ENCODE results near the gene TNS2.

DNA sequence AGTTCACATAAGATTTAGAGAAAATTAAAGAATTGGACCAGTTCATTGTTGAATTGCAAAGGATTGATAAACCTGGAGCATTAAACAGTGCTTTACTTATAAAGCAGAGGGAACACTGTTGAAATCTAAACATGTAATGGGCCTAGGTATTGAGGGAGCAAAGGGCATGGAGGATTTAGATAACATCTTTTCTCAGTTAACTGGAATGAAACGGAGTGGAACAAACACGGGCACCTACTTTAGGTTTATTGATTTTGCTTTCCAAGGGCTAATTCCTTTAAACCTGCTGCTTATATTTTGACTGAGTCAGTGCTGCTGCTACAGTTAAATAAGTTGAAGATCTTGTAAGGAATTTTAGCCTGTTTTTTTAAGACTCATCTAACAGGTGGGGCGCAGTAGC, 38.0 kb upstream of the TNS2 start:
- TF ChIP-seq, protein P1, sequence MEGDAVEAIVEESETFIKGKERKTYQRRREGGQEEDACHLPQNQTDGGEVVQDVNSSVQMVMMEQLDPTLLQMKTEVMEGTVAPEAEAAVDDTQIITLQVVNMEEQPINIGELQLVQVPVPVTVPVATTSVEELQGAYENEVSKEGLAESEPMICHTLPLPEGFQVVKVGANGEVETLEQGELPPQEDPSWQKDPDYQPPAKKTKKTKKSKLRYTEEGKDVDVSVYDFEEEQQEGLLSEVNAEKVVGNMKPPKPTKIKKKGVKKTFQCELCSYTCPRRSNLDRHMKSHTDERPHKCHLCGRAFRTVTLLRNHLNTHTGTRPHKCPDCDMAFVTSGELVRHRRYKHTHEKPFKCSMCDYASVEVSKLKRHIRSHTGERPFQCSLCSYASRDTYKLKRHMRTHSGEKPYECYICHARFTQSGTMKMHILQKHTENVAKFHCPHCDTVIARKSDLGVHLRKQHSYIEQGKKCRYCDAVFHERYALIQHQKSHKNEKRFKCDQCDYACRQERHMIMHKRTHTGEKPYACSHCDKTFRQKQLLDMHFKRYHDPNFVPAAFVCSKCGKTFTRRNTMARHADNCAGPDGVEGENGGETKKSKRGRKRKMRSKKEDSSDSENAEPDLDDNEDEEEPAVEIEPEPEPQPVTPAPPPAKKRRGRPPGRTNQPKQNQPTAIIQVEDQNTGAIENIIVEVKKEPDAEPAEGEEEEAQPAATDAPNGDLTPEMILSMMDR (conservative IDR thresholded peaks at IDR 0.05) = no peak
- TF ChIP-seq EZH2 (IDR thresholded peaks at IDR 0.05; ENCODE audit: low read depth) = no peak

All from PC-9 (cell line).